ENCODE data around the gene LPAR3. TPM values are rescaled to one million over a fixed set of nuclear protein-coding genes. Genes with fewer than 3 reads are reported as not detected.

LPAR3 gene
- total RNA-seq, 1 donor from 2014 or later = 1.2 TPM

GRCh38 chr1:84763912-84764680, 128.9 kb downstream of the LPAR3 start:
- Mint-ChIP-seq H3K27ac (ENCODE audit: unreplicated experiment) (no peak overlapping the region), H3K36me3 (ENCODE audit: low read depth, unreplicated experiment) (no peaks in the 10 kb centered on the region), H3K4me3 (ENCODE audit: unreplicated experiment) (no peak overlapping the region), H3K9me3 (ENCODE audit: unreplicated experiment) (no peaks in the 10 kb centered on the region), H3K27me3 (ENCODE audit: unreplicated experiment) (peaks cover 6% of the 10 kb centered on the region), H3K4me1 (ENCODE audit: unreplicated experiment) (no peaks in the 10 kb centered on the region)
- TF ChIP-seq CTCF (IDR thresholded peaks at IDR 0.05; ENCODE audit: unreplicated experiment) = no peak
- DNase-seq (ENCODE audit: low spot score) = no peak

DNA sequence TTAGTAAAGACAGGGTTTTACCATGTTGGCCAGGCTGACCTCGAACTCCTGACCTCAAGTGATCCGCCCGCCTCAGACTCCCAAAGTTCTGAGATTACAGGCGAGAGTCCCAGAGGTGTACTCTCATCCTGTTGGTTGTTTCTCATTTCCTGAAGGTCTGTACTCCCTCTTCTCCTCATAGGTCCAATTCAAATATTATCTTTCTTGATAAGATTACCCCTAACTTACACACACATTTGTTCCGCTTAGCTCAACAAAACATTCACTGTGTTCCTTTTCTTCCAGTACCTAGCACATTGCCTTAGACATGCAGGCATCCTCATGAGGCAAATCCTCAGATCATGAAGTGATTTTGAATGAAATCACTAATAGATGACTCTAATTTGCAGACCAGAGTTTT, 130.3 kb downstream of the LPAR3 start:
- no peak for TF ChIP-seq CTCF (IDR thresholded peaks at IDR 0.05; ENCODE audit: unreplicated experiment)
- DNase-seq (ENCODE audit: low spot score) = no peak
- no peaks in the 10 kb centered on the region for H3K36me3 Mint-ChIP-seq (ENCODE audit: low read depth, unreplicated experiment)
- H3K4me1 Mint-ChIP-seq (ENCODE audit: unreplicated experiment) = no peaks in the 10 kb centered on the region
- H3K9me3 Mint-ChIP-seq (ENCODE audit: unreplicated experiment) = no peaks in the 10 kb centered on the region
- H3K27me3 Mint-ChIP-seq (ENCODE audit: unreplicated experiment) = peaks cover 4% of the 10 kb centered on the region
- H3K4me3 Mint-ChIP-seq (ENCODE audit: unreplicated experiment) = no peak overlapping the region
- H3K27ac Mint-ChIP-seq (ENCODE audit: unreplicated experiment) = no peak overlapping the region

Other genes with a start within 250 kb of the LPAR3 start
- gene SSX2IP, start 202.7 kb downstream of the LPAR3 start, total RNA-seq (ENCODE audit: unreplicated experiment) = 7.3 TPM
- 0.64 TPM for gene MCOLN2, start 103.9 kb upstream of the LPAR3 start, total RNA-seq (ENCODE audit: unreplicated experiment)
- 0.90 TPM for gene MCOLN3, start 155.3 kb upstream of the LPAR3 start, total RNA-seq (ENCODE audit: unreplicated experiment)

Measured in endothelial cell (in vitro differentiated cells).